Esophagus squamous epithelium (tissue), 5 donors: ENCODE measurements around the gene NOL4L. TPM values are rescaled to one million over a fixed set of nuclear protein-coding genes. Genes with fewer than 3 reads are reported as not detected.

Source experiments
- DNase-seq: peaks from one replicate; lab custom pipeline; 2025; lab: John Stamatoyannopoulos, UW
- H3K27ac ChIP-seq, 4 donors: fragments of 200-600 bp; sonication (generic); one replicate each; pipeline ENCODE4 v1.5.1; 2016 to 2019; ENCODE audit warnings: mild to moderate bottlenecking in 1 of 4
- H3K27me3 ChIP-seq, 4 donors: fragments of 200-600 bp; sonication (generic); 1 replicate in 3 of 4; 2 replicates in 1 of 4; pipeline versions ENCODE4 v1.5.1 to v1.6.0; 2017 to 2021; ENCODE audit warnings: antibody characterized with exemption in 1 of 4
- H3K36me3 ChIP-seq, 3 donors: fragments of 200-600 bp; sonication (generic); one replicate each; pipeline ENCODE4 v1.5.1; 2016 to 2019
- H3K4me1 ChIP-seq, 3 donors: fragments of 200-600 bp; sonication (generic); one replicate each; pipeline ENCODE4 v1.5.1; 2017 to 2019
- H3K4me3 ChIP-seq, 4 donors: fragments of 200-600 bp; sonication (generic); 1 replicate in 3 of 4; 2 replicates in 1 of 4; pipeline ENCODE4 v1.5.1; 2016 to 2019; ENCODE audit warnings: mild to moderate bottlenecking in 2 of 4, moderate library complexity in 1 of 4
- H3K9me3 ChIP-seq, 3 donors: fragments of 200-600 bp; sonication (generic); one replicate each; pipeline ENCODE4 v1.5.1; 2016 to 2019
- CTCF ChIP-seq, 6 experiments: fragments of 450-650 bp in 4 of 6; fragments of 200-600 bp in 2 of 6; sonication (generic) in 2 of 6; IDR thresholded peaks; one replicate each; pipeline ENCODE4 v1.5.1; 2016 to 2019; ENCODE audit warnings: antibody characterized with exemption in 6 of 6, mild to moderate bottlenecking in 4 of 6, moderate library complexity in 4 of 6
- POLR2A ChIP-seq, 4 donors: fragments of 450-650 bp; IDR thresholded peaks; one replicate each; pipeline ENCODE4 v1.6.1; 2017; ENCODE audit warnings: antibody characterized with exemption in 4 of 4, mild to moderate bottlenecking in 4 of 4, moderate library complexity in 3 of 4
- WGBS, 2 donors: methylation state at CpG; one replicate each; pipeline ENCODE4 v1.1.5; 2018; 5-methylcytosine and 5-hydroxymethylcytosine counted together
- intact Hi-C: fragments of 100-400 bp; cut with DNase I; formaldehyde crosslinking; loops from one replicate; pipeline ENCODE4 v1.15.0; 2022
- total RNA-seq, 4 donors: library from RNA; depleted of rRNA; stranded (reverse); fragments of >200 nt; gene quantifications; one replicate each; pipeline ENCODE4 v1.1.0, GENCODE V29; 2016
- donor health status: DM: yes; HTN: yes; CAD: no.

Gene NOL4L
- total RNA-seq, 4 donors from 2014 or later: 1.5 to 5.1 (median 3.0) TPM

GRCh38 chr20:32629813-32630212 lies 44.7 kb upstream of the NOL4L start:
- DNase-seq: no peak
- intact Hi-C loops: no loop called here

GRCh38 chr20:32628960-32629530 lies 43.9 kb upstream of the NOL4L start:
- Histone ChIP-seq H3K4me3 (no peak overlapping the region), H3K27ac (no peak overlapping the region), H3K9me3 (no peaks in the 10 kb centered on the region), H3K27me3 (peaks cover 0 to 49% (median 7%) of the 10 kb centered on the region in 4 donors), H3K36me3 (no peaks in the 10 kb centered on the region), H3K4me1 (peaks cover 4 to 14% (median 9%) of the 10 kb centered on the region in 3 donors)
- DNase-seq: no peak
- intact Hi-C loops: no loop called here
- TF ChIP-seq POLR2A (IDR thresholded peaks at IDR 0.05): no peak
- TF ChIP-seq CTCF (IDR thresholded peaks at IDR 0.05): no peak
- 57 to 76% methylated on average over 1 to 6 of the region's 7 CpGs for WGBS, 2 donors

More at GRCh38 chr20:32629813-32630212, 44.7 kb upstream of the NOL4L start:
- Histone ChIP-seq H3K4me1 (peaks cover 4 to 14% (median 9%) of the 10 kb centered on the region in 3 donors), H3K36me3 (no peaks in the 10 kb centered on the region), H3K27me3 (peaks cover 0 to 43% (median 7%) of the 10 kb centered on the region in 4 donors), H3K4me3 (no peak overlapping the region), H3K27ac (no peak overlapping the region), H3K9me3 (no peaks in the 10 kb centered on the region)
- WGBS, 2 donors: 94 to 98% methylated on average over 12 of the region's 13 CpGs
- TF ChIP-seq POLR2A (IDR thresholded peaks at IDR 0.05) (no peak), CTCF (IDR thresholded peaks at IDR 0.05) (no peak)

GRCh38 chr20:32626859-32627636 lies 41.9 kb upstream of the NOL4L start:
- Histone ChIP-seq H3K36me3 (no peaks in the 10 kb centered on the region), H3K27me3 (peaks cover 0 to 41% (median 7%) of the 10 kb centered on the region in 4 donors), H3K27ac (no peak overlapping the region), H3K4me3 (peak overlapping the region in 1 of 4 donors; percentile 3), H3K4me1 (peaks cover 4 to 14% (median 9%) of the 10 kb centered on the region in 3 donors), H3K9me3 (no peaks in the 10 kb centered on the region)
- 3 to 40% methylated on average over 1 to 6 of the region's 26 CpGs for WGBS, 2 donors
- intact Hi-C loops: no loop called here
- DNase-seq: no peak
- TF ChIP-seq POLR2A (IDR thresholded peaks at IDR 0.05) (no peak), CTCF (IDR thresholded peaks at IDR 0.05) (no peak)

- no peaks in the 10 kb centered on the region for H3K36me3 ChIP-seq
- peaks cover 0 to 41% (median 7%) of the 10 kb centered on the region in 4 donors for H3K27me3 ChIP-seq
- TF ChIP-seq POLR2A (IDR thresholded peaks at IDR 0.05): no peak
- TF ChIP-seq CTCF (IDR thresholded peaks at IDR 0.05): no peak
- intact Hi-C loops: no loop called here
- no peaks in the 10 kb centered on the region for H3K9me3 ChIP-seq
- H3K27ac ChIP-seq: no peak overlapping the region
- no CpG with 5 or more reads among the region's 3 CpGs for WGBS, 2 donors
- no peak overlapping the region for H3K4me3 ChIP-seq
- H3K4me1 ChIP-seq: peaks cover 4 to 14% (median 9%) of the 10 kb centered on the region in 3 donors
- DNase-seq: no peak
Observed at GRCh38 chr20:32626407-32626806, 41.3 kb upstream of the NOL4L start.

GRCh38 chr20:32625996-32626395 lies 40.9 kb upstream of the NOL4L start:
- WGBS, 2 donors: 81 to 85% methylated on average over 10 to 14 of the region's 18 CpGs
- peaks cover 0 to 41% (median 7%) of the 10 kb centered on the region in 4 donors for H3K27me3 ChIP-seq
- TF ChIP-seq CTCF (IDR thresholded peaks at IDR 0.05) (no peak), POLR2A (IDR thresholded peaks at IDR 0.05) (no peak)
- H3K4me1 ChIP-seq: peaks cover 4 to 14% (median 9%) of the 10 kb centered on the region in 3 donors
- H3K27ac ChIP-seq: no peak overlapping the region
- no peak for DNase-seq
- intact Hi-C loops: no loop called here
- H3K36me3 ChIP-seq: no peaks in the 10 kb centered on the region
- H3K4me3 ChIP-seq: no peak overlapping the region
- no peaks in the 10 kb centered on the region for H3K9me3 ChIP-seq
